K562 (cell line): ENCODE measurements around the gene ITGB1BP2. TPM values are rescaled to one million over a fixed set of nuclear protein-coding genes. Genes with fewer than 3 reads are reported as not detected.

Experiments
- BCL6 ChIP-seq: fragments of 250-450 bp; sonication (Bioruptor Pico); IDR thresholded peaks from 2 replicates; pipeline ENCODE4 v1.4.0; 2020
- BMI1 ChIP-seq: fragments of 150-350 bp; IDR thresholded peaks from 2 replicates; pipeline ENCODE4 v1.6.1; 2014; ENCODE audit warnings: low read length
- DPF2 ChIP-seq: fragments of 450-650 bp; IDR thresholded peaks from 2 replicates; pipeline ENCODE4 v1.6.1; 2016
- ELF4 ChIP-seq: fragments of 450-650 bp; formaldehyde crosslinking; IDR thresholded peaks from 2 replicates; pipeline ENCODE4 v1.4.0; 2022; ENCODE audit warnings: missing genetic modification characterization
- ETS2 ChIP-seq: IDR thresholded peaks from 2 replicates; pipeline ENCODE4 v1.6.1; 2016; ENCODE audit warnings: borderline replicate concordance, missing genetic modification characterization, mild to moderate bottlenecking, moderate library complexity, missing compliant biosample characterization; ENCODE audit not compliant: poor library complexity, severe bottlenecking
- GTF2E2 ChIP-seq: fragments of 200-800 bp; sonication (Bioruptor generic); IDR thresholded peaks from 2 replicates; pipeline ENCODE4 v1.6.1; 2016; ENCODE audit warnings: missing genetic modification characterization, missing compliant biosample characterization
- KDM5B ChIP-seq: fragments of 200-600 bp; sonication (generic); IDR thresholded peaks from 2 replicates; pipeline ENCODE4 v1.6.1; 2012; ENCODE audit warnings: low read depth, mild to moderate bottlenecking, moderate library complexity, low read length, control low read depth, inconsistent platforms; ENCODE audit not compliant: insufficient replicate concordance
- LEF1 ChIP-seq: fragments of 450-650 bp; IDR thresholded peaks from 2 replicates; pipeline ENCODE4 v1.6.1; 2016; ENCODE audit warnings: mild to moderate bottlenecking
- MCM2 ChIP-seq: fragments of 450-650 bp; IDR thresholded peaks from 2 replicates; pipeline ENCODE4 v1.6.1; 2017; ENCODE audit warnings: low read depth, mild to moderate bottlenecking
- NCOR1 ChIP-seq: fragments of 450-650 bp; IDR thresholded peaks from 2 replicates; pipeline ENCODE4 v1.6.1; 2016; ENCODE audit warnings: mild to moderate bottlenecking, moderate library complexity
- PHF20 ChIP-seq: fragments of 450-650 bp; IDR thresholded peaks from 2 replicates; pipeline ENCODE4 v1.6.1; 2018; ENCODE audit not compliant: partially characterized antibody
- RAD21 ChIP-seq, 2 experiments: fragments of 250-450 bp in 1 of 2; fragments of 450-650 bp in 1 of 2; sonication (Bioruptor Pico) in 1 of 2; formaldehyde crosslinking in 1 of 2; IDR thresholded peaks in 1 of 2; conservative IDR thresholded peaks in 1 of 2; 2 replicates each; pipeline versions ENCODE4 v1.4.0 to v1.8.0; 2020 to 2022; ENCODE audit warnings: mild to moderate bottlenecking in 2 of 2, moderate library complexity in 1 of 2
- STAG1 ChIP-seq: sonication (generic); formaldehyde crosslinking; IDR thresholded peaks from 2 replicates; pipeline ENCODE4 v1.5.0; 2020; ENCODE audit warnings: missing genetic modification reagents, borderline replicate concordance
- ZNF165 ChIP-seq: fragments of 250-450 bp; sonication (Bioruptor Pico); IDR thresholded peaks from 2 replicates; pipeline ENCODE4 v1.4.0; 2020; ENCODE audit warnings: borderline replicate concordance
- ZNF436 ChIP-seq: fragments of 250-450, 450-650 bp; sonication (Bioruptor Pico); formaldehyde crosslinking; IDR thresholded peaks from 2 replicates; pipeline ENCODE4 v1.7.0; 2020; ENCODE audit warnings: mild to moderate bottlenecking
- ZNF75A ChIP-seq: fragments of 450-650 bp; formaldehyde crosslinking; IDR thresholded peaks from 2 replicates; pipeline ENCODE4 v1.4.0; 2020; ENCODE audit warnings: mild to moderate bottlenecking
- polyA plus RNA-seq, 8 experiments: library from polyadenylated mRNA; depleted of rRNA in 4 of 8; stranded (reverse) in 5 of 8; unstranded in 3 of 8; fragments of >200 nt; fragmentation: Nextera tagmentation in 2 of 8; fragmentation: Illumina TruSeq in 1 of 8; extraction: Ambion mirVana in 2 of 8; extraction: Trizol in 1 of 8; gene quantifications; 2 replicates each; pipeline versions ENCODE4 v1.2.1 to v1.2.3, GENCODE V29; 2011 to 2014; ENCODE audit warnings: inconsistent platforms in 1 of 8, missing spikeins in 1 of 8
- total RNA-seq, 7 experiments: library from RNA; depleted of rRNA in 6 of 7; stranded (reverse); fragments of >200 nt in 6 of 7; fragmentation: Illumina TruSeq in 2 of 7; extraction: Trizol in 2 of 7; gene quantifications; 2 replicates each; pipeline versions ENCODE4 v1.2.1 to v1.2.3, GENCODE V29; 2011 to 2021; ENCODE audit warnings: low replicate concordance in 1 of 7
- TF ChIP-seq, protein P1 (sequence below), 2 experiments: fragments of 450-650 bp; conservative IDR thresholded peaks; 2 replicates each; pipeline ENCODE4 v1.6.1; 2017; ENCODE audit warnings: mild to moderate bottlenecking in 2 of 2, moderate library complexity in 2 of 2
- TF ChIP-seq, protein P2 (sequence below): fragments of 200-800 bp; sonication (Bioruptor generic); IDR thresholded peaks from 2 replicates; pipeline ENCODE4 v1.6.1; 2017; ENCODE audit warnings: missing genetic modification characterization, missing compliant biosample characterization
- TF ChIP-seq, protein P3 (sequence below): fragments of 450-650 bp; conservative IDR thresholded peaks from 2 replicates; pipeline ENCODE4 v1.6.1; 2016; ENCODE audit warnings: missing genetic modification characterization, low read depth, mild to moderate bottlenecking, missing compliant biosample characterization, moderate library complexity
- TF ChIP-seq, protein P4 (sequence below): fragments of 450-650 bp; conservative IDR thresholded peaks from 2 replicates; pipeline ENCODE4 v1.6.1; 2016; ENCODE audit warnings: missing genetic modification characterization, low read depth, mild to moderate bottlenecking, control low read depth, missing compliant biosample characterization
- TF ChIP-seq, protein P5 (sequence below): IDR thresholded peaks from 2 replicates; pipeline ENCODE4 v1.6.1; 2014; ENCODE audit warnings: antibody characterized with exemption

Gene ITGB1BP2
- total and polyA plus RNA-seq, 9 of the 15 experiments (the other 6 are each of a cell fraction or from before 2014, with no cell fraction given), result 1.6 to 4.0 (median 1.9) TPM

DNA sequence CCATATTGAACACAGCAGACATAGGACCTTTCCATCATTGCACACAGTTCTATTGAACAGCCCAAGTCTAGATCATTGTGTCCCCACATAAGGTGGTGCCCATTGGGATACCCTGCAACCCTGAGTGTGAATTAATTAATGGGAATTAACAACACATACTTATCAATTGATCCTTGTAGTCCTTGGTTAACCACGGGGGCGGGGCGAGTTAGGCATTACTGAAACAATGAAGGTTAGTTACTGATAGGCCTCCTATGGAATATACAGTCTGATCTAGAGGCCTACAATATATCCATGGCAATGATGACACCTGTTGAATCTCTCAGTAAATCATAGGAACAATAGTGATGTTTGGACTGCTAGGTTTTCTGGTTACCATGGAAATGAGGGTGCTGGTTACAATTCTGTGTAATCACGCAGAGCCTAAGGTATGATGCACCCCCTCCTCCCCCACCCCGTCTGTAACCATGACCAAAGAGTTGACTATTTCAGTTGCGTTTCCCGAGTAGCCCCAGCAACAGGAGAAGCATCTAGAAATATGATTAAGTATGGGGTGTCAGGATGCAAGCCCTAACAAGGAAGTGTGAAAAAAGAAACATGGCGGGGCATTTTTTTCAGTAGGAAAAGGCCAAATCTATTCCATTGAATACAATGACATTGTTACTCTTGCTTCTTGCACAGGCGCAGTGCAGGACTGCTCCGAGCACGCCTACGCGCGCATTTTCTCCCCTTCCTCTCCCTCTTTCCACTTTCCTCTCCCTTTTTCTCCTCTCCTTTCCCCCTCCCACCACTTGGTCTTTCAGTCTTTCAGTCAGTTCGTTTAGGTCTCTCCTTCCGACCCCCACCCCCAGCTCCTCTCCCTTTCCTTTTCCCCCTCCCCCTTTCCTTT, 18.8 kb upstream of the ITGB1BP2 start (continued):
- TF ChIP-seq, protein P1, sequence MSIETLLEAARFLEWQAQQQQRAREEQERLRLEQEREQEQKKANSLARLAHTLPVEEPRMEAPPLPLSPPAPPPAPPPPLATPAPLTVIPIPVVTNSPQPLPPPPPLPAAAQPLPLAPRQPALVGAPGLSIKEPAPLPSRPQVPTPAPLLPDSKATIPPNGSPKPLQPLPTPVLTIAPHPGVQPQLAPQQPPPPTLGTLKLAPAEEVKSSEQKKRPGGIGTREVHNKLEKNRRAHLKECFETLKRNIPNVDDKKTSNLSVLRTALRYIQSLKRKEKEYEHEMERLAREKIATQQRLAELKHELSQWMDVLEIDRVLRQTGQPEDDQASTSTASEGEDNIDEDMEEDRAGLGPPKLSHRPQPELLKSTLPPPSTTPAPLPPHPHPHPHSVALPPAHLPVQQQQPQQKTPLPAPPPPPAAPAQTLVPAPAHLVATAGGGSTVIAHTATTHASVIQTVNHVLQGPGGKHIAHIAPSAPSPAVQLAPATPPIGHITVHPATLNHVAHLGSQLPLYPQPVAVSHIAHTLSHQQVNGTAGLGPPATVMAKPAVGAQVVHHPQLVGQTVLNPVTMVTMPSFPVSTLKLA (conservative IDR thresholded peaks at IDR 0.05), result peak; percentile 37 to 54; a peak in 2 of 4 replicates
- peak; percentile 25; the same call in 1 of the 2 replicates for TF ChIP-seq ELF4 (CRISPR knock-in tag)
- TF ChIP-seq ZNF436 (CRISPR knock-in tag), result no peak
- no peak for TF ChIP-seq STAG1 (CRISPR knock-in tag)
- peak; percentile 26; the same call in 1 of the 2 replicates for TF ChIP-seq NCOR1
- TF ChIP-seq ZNF165 (CRISPR knock-in tag), result no peak
- no peak for TF ChIP-seq BCL6 (CRISPR knock-in tag)
- peak; percentile 14; the same call in 1 of the 2 replicates for TF ChIP-seq LEF1
- TF ChIP-seq, protein P2, sequence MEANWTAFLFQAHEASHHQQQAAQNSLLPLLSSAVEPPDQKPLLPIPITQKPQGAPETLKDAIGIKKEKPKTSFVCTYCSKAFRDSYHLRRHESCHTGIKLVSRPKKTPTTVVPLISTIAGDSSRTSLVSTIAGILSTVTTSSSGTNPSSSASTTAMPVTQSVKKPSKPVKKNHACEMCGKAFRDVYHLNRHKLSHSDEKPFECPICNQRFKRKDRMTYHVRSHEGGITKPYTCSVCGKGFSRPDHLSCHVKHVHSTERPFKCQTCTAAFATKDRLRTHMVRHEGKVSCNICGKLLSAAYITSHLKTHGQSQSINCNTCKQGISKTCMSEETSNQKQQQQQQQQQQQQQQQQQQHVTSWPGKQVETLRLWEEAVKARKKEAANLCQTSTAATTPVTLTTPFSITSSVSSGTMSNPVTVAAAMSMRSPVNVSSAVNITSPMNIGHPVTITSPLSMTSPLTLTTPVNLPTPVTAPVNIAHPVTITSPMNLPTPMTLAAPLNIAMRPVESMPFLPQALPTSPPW, result peak; percentile 69
- TF ChIP-seq MCM2, result no peak
- TF ChIP-seq PHF20, result no peak
- TF ChIP-seq KDM5B, result peak; percentile 3
- no peak for TF ChIP-seq ZNF75A (CRISPR knock-in tag)
- TF ChIP-seq, protein P3, sequence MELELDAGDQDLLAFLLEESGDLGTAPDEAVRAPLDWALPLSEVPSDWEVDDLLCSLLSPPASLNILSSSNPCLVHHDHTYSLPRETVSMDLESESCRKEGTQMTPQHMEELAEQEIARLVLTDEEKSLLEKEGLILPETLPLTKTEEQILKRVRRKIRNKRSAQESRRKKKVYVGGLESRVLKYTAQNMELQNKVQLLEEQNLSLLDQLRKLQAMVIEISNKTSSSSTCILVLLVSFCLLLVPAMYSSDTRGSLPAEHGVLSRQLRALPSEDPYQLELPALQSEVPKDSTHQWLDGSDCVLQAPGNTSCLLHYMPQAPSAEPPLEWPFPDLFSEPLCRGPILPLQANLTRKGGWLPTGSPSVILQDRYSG (tag), result no peak
- no peak for TF ChIP-seq GTF2E2 (tag)
- TF ChIP-seq, protein P4, sequence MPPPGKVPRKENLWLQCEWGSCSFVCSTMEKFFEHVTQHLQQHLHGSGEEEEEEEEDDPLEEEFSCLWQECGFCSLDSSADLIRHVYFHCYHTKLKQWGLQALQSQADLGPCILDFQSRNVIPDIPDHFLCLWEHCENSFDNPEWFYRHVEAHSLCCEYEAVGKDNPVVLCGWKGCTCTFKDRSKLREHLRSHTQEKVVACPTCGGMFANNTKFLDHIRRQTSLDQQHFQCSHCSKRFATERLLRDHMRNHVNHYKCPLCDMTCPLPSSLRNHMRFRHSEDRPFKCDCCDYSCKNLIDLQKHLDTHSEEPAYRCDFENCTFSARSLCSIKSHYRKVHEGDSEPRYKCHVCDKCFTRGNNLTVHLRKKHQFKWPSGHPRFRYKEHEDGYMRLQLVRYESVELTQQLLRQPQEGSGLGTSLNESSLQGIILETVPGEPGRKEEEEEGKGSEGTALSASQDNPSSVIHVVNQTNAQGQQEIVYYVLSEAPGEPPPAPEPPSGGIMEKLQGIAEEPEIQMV (tag), result peak; percentile 71; the same call in 1 of the 2 replicates
- no peak for TF ChIP-seq BMI1
- TF ChIP-seq DPF2, result peak; percentile 56; the same call in 1 of the 2 replicates
- TF ChIP-seq RAD21 (CRISPR knock-in tag; conservative IDR thresholded peaks at IDR 0.05 in 1 of 2, IDR thresholded peaks at IDR 0.05 in 1 of 2), result no peak
- TF ChIP-seq, protein P5, sequence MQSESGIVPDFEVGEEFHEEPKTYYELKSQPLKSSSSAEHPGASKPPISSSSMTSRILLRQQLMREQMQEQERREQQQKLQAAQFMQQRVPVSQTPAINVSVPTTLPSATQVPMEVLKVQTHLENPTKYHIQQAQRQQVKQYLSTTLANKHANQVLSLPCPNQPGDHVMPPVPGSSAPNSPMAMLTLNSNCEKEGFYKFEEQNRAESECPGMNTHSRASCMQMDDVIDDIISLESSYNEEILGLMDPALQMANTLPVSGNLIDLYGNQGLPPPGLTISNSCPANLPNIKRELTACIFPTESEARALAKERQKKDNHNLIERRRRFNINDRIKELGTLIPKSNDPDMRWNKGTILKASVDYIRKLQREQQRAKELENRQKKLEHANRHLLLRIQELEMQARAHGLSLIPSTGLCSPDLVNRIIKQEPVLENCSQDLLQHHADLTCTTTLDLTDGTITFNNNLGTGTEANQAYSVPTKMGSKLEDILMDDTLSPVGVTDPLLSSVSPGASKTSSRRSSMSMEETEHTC, result no peak
- no peak for TF ChIP-seq ETS2
